Right lung (tissue), 5 donors: Measurements from ENCODE around the gene RNU1-4. TPM values are rescaled to one million over a fixed set of nuclear protein-coding genes. Genes with fewer than 3 reads are reported as not detected.
"Not testable (repeated sequence)": the region's sequence is repeated elsewhere in the genome, so short reads cannot be mapped to it uniquely, and the experiment has no call there.

Experiments used
- DNase-seq, 2 donors: peaks; one replicate each; pipeline ENCODE4 v3.0.0-alpha.2; 2013
- polyA plus RNA-seq, 5 donors: library from polyadenylated mRNA; unstranded; fragments of 120-200 nt; gene quantifications; one replicate each; pipeline versions ENCODE4 v1.2.1 to v1.2.3, GENCODE V29; 2013; ENCODE audit warnings: inconsistent platforms in 1 of 5, low replicate concordance in 1 of 5; ENCODE audit not compliant: insufficient read length in 5 of 5, insufficient read depth in 1 of 5

Gene RNU1-4
- polyA plus RNA-seq, 5 donors: 1.3 to 2.7 TPM; not detected in 3

GRCh38 chr1:16707130-16708093 is 32.9 kb upstream of the RNU1-4 start:
- DNase-seq: not testable (repeated sequence)

DNA sequence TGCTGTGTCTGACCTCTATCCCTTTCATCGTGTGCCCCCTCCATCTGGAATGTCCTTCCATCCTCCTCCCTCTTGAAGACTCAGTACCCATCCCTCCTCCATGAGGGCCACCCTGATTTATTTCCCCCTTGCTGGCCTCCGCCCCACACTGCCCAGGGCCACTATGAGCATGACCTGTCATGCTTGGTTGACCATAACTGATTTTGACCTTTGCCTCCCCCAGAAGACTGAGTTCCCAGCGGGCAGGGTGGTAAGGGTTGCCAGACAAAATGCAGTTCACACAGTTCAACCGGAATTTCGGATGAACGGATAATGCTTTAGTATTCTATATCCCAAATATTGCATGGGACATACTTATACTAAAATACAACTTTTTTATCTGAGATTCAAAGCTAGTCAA is 31.6 kb upstream of the RNU1-4 start:
- not testable (repeated sequence) for DNase-seq

- not testable (repeated sequence) for DNase-seq
These were observed 30.6 kb upstream of the RNU1-4 start for GRCh38 chr1:16709659-16710087.

- not testable (repeated sequence) for DNase-seq
These were observed 29.7 kb upstream of the RNU1-4 start for GRCh38 chr1:16710618-16711017.

GRCh38 chr1:16712131-16712530 is 28.2 kb upstream of the RNU1-4 start:
- not testable (repeated sequence) for DNase-seq

GRCh38 chr1:16712582-16712981 is 27.7 kb upstream of the RNU1-4 start:
- DNase-seq: not testable (repeated sequence)

DNA sequence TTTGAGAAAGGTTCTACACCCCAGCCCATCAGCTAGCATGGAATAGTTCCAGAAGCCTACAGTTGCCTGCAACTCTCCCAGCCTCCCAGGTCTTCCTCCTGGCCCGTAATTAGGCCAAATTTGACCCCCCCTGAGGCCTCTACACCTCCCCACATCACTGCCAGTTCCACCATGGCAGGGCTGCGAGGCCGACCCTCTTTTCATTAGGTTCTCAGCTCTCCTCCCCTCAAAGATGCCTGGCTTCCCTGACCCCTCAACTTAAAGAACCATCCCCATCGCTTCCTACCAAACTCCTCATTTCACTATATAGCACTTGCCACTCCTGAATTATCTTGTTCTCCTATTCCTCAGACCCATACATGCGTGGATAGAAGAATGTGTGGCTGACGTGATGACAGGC is 27.3 kb upstream of the RNU1-4 start:
- DNase-seq: not testable (repeated sequence)

DNA sequence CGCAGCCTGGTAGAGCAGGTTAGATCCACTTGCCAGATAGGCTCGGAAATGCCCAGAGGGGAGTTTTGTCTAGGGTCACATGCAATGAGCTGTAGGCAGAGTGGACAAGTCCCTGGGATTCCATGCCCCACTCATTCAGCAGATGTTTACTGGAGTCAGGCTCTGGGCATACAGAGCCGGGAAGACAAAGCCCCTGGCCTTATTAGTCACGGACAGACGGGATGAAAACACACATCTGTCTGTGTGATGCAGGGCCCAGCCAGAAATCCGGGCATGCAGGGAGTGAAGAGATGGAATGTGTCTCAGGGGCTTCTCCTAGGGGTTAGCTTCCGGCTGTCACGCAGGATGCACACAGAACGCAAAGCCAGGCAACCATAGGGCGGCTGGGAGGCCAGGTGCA is 26.8 kb upstream of the RNU1-4 start:
- DNase-seq: not testable (repeated sequence)

DNA sequence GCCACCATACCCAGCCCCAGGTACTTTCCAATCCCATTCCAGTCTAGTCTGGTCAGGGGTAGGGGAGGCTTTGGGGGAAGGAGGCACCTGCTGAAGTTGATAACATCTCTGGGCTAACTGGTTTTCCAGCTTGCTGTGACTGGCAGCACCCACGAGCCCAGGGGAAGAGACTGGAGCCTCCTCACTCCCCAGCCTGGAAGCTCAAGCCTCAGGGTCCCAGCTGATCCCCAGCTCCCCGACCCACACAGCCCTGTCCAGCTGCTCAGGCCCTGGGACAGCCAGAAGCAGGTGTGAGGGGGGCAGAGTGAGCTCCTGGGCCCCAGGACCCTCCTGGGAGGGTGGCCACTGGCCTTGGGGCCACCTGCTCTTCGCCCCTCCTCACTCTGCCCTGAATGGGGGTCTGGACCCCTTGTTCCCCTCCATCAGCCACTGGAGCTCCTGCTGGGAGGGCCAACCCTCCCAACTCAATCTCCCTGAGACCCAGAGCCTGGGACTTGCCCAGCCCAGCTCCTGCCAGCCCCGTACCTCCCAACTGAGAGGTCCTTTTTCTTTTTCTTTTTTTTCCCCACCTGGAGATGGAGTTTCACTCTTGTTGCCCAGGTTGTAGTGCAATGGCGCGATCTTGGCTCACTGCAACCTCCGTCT is 23.5 kb upstream of the RNU1-4 start:
- no peak for DNase-seq

DNA sequence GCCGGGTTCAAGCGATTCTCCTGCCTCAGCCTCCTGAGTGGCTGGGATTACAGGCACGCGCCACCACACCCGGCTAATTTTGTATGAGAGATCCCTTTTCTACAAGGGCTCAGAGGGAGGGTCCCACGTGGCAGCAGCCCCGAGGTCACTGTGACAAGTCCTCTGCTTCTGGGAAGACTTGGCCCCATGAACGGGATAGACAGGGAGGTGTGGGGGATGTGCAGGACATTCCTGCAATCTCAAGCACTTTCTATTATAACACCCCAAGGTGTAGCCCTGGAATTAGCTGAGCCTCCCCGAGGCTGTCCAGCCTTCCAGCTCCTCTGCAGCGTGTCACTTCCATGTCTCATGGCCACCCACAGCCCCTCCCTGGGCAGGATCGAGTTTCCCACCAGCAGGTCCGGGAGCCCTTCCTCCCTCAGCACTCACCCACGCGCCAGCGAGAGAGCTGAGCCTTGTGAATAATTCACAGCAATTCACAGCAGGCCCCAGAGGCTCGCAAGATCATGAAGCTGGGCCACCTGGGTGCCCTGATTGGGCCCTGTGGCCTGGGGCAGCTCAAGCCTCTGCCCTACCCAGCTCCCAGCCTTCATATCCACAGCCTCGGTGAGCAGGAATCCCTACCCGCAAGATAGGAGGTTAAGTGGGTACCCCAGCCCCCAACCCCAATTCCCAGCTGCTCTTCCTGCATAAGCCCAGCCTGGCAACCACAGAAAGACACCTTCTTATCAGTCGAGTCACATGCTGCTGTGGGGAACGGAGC is 22.8 kb upstream of the RNU1-4 start:
- no peak for DNase-seq

- not testable (repeated sequence) for DNase-seq
These were observed 22.0 kb upstream of the RNU1-4 start for GRCh38 chr1:16718099-16718907.

DNA sequence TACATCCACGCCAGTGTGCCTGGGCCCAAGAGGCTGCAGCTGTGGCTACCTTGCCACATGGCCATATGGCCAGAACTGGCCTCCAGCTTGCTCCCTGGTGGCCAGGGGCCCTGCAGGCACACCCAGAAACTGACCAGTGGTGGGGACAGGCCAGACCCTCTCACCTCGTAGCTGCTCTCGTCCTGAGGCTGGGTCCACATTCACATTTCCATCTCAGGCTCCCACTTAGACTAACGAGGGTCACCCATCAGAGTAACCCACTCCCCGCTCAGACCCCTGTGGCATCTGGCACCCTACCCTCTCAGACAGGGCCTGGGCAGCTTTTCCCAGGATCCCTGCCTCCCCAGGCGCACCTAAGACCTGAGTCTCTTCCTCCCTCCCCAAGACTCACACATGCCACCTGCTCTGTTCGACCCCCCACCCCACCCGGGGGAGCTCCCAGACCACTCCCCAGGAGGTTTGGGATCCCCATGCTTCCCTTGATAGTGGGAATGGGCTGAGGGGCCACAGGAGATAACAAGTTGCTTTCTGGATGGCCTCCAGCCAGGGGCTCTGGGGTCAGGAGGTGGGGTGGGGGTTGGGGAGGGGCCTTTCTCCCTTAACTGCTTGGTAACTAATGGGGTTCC is 21.3 kb upstream of the RNU1-4 start:
- DNase-seq: no peak

GRCh38 chr1:16719571-16720350 is 20.6 kb upstream of the RNU1-4 start:
- DNase-seq: no peak

- no peak for DNase-seq
These were observed 19.7 kb upstream of the RNU1-4 start for GRCh38 chr1:16720351-16721223.

DNA sequence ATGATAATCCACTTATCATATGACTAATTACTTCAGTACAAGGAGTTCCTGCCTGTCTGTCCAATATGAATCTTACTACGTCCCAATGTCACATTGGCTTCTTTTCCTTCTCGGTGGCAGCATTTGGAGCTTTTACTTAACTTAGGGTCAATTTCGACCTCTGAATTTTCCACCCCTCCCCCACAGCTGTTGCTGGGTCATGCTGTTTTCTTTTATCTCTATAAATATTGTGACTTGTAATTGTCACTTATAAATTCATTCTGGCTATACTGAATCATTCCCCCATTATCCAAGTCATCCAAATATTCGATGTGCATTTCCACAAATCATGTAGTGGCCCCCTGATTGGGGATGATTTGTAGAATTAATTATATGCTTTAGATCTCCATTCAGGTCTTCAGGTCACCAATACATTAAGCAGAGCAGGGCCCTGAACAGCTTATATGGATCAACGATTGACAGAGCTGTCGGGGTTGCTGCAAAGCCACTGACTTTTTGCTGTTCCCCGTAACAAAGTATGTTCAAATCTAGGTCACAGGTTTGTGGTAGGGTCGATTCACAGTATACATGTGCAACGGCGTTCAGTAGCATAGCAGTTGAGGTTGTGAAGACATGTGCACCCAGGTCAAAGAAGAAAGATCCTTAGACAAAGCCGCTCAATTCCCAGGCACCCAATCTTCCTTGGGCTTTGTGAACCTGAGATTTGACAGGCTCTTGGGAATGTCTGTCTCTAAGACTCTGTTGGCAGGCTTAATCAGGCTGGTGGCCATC is 18.3 kb upstream of the RNU1-4 start:
- DNase-seq: no peak

DNA sequence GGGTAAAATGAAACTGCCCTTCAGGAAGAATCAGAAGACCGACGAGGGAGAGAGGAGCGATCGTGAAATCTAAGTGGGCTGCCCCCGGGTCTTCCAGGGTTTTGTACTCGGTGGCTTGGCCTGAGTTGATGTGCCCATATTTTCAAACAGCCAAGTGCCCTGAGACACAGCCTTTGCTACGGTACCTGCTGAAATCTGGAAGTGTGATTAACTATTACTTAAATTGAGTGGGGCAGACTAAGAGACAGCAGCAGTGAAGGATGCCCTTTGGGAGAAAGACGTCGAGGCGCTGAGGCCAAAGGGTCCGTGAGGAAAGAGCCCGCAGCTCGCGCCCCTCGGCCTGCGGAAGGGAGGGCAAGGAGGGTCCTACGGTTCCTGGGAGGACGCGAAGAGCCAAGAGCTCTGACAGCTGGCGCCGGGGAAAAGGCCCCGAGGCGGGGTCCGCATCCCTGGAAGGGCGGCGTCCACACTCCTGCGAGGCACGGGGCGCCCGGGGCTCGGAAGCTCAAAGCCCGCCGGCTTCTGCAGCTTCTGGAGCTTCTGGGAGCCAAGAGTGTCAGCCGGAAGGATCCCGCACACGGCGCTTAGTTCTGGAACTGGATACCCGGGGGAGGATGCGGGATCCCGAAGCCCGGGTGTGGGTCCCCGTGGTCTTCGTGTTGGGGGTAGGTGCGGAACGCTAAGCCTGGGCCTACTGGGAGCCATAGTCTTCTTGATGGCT is 15.4 kb upstream of the RNU1-4 start:
- DNase-seq: no peak
